A549 (cell line): ENCODE results near the gene POLR3G. TPM values are rescaled to one million over a fixed set of nuclear protein-coding genes. Genes with fewer than 3 reads are reported as not detected.
A peak's percentile ranks its signal among the peaks of the same experiment; 100 is the strongest.

Experiments
- ATAC-seq, 2 experiments: fragments of 200-7000 bp in 1 of 2; fragments of >200 bp in 1 of 2; cut with Nextera tagmentation in 1 of 2; cut with Tn5 transposase in 1 of 2; 3 replicates each; pipeline versions ENCODE4 v1.8.0 to v1.9.1; 2018 to 2020; ENCODE audit warnings: mild to moderate bottlenecking in 1 of 2, moderate library complexity in 1 of 2
- CTCF ChIA-PET: fragments of 300-600 bp; sonication (Branson Sonifier 250); formaldehyde crosslinking; extraction: SDS; loops from one replicate; lab custom pipeline; 2021; ENCODE audit warnings: antibody characterized with exemption, inconsistent platforms; lab: Yijun Ruan, JAX
- POLR2A ChIA-PET: fragments of 350-600 bp; formaldehyde crosslinking; extraction: SDS; loops from one replicate; lab custom pipeline; 2021; ENCODE audit warnings: antibody characterized with exemption, inconsistent platforms; lab: Yijun Ruan, JAX
- DNase-seq, 2 experiments: peaks; one replicate each; pipeline versions ENCODE4 v3.0.0 to v3.0.0-alpha.2; 2011 to 2016; ENCODE audit warnings: low read depth in 1 of 2, low spot score in 1 of 2
- FAIRE-seq: peaks from 2 replicates; lab custom pipeline; 2011; peaks lifted over from hg19 to GRCh38; lab: Jason Lieb, UNC
- H3K27ac ChIP-seq, 2 experiments: fragments of >200 bp; sonication (Bioruptor Twin); formaldehyde crosslinking; 3 replicates each; pipeline ENCODE4 v1.5.1; 2016 to 2017
- H3K4me1 ChIP-seq: fragments of >200 bp; sonication (Bioruptor Twin); formaldehyde crosslinking; 3 replicates; pipeline ENCODE4 v1.6.1; 2016
- H3K4me2 ChIP-seq: fragments of >200 bp; sonication (Bioruptor Twin); formaldehyde crosslinking; 3 replicates; pipeline ENCODE4 v1.6.1; 2016
- H3K4me3 ChIP-seq: fragments of >200 bp; sonication (Bioruptor Twin); formaldehyde crosslinking; 3 replicates; pipeline ENCODE4 v1.5.1; 2016
- H3K9me3 ChIP-seq: fragments of >200 bp; sonication (Bioruptor Twin); formaldehyde crosslinking; 3 replicates; pipeline ENCODE4 v1.6.1; 2016
- ATOH8 ChIP-seq: fragments of 250-450 bp; sonication (Bioruptor Pico); IDR thresholded peaks from 2 replicates; pipeline ENCODE4 v1.5.0; 2020; ENCODE audit warnings: low read depth, mild to moderate bottlenecking, moderate library complexity
- BCL3 ChIP-seq: fragments of >200 bp; sonication (Bioruptor Twin); formaldehyde crosslinking; IDR thresholded peaks from 3 replicates; pipeline ENCODE4 v1.6.1; 2016
- CBX2 ChIP-seq: fragments of 200-600 bp; sonication (generic); IDR thresholded peaks from 2 replicates; pipeline ENCODE4 v1.6.1; 2016; ENCODE audit warnings: low read depth, mild to moderate bottlenecking, borderline replicate concordance
- CBX8 ChIP-seq: fragments of 200-600 bp; sonication (generic); IDR thresholded peaks from 2 replicates; pipeline ENCODE4 v1.6.1; 2016
- CTCF ChIP-seq: fragments of >200 bp; sonication (Bioruptor Twin); formaldehyde crosslinking; IDR thresholded peaks from 3 replicates; pipeline ENCODE4 v1.5.1; 2016
- E2F6 ChIP-seq: IDR thresholded peaks from 2 replicates; pipeline ENCODE4 v1.6.1; 2012; ENCODE audit warnings: low read depth, borderline replicate concordance
- ESRRA ChIP-seq: fragments of 150-350 bp; IDR thresholded peaks from 2 replicates; pipeline ENCODE4 v1.6.1; 2014; ENCODE audit warnings: mild to moderate bottlenecking, low read length, borderline replicate concordance
- FOXS1 ChIP-seq: fragments of 250-450 bp; sonication (Bioruptor Pico); IDR thresholded peaks from 2 replicates; pipeline ENCODE4 v1.5.0; 2020; ENCODE audit warnings: mild to moderate bottlenecking, moderate library complexity
- HDAC2 ChIP-seq: fragments of 200-600 bp; sonication (generic); IDR thresholded peaks from 2 replicates; pipeline ENCODE4 v1.6.1; 2016
- HEYL ChIP-seq: fragments of 250-450 bp; sonication (Bioruptor Pico); IDR thresholded peaks from 2 replicates; pipeline ENCODE4 v1.8.0; 2021; ENCODE audit warnings: mild to moderate bottlenecking, moderate library complexity
- HMGXB4 ChIP-seq: fragments of 250-450 bp; sonication (Bioruptor Pico); IDR thresholded peaks from 2 replicates; pipeline ENCODE4 v1.5.0; 2021; ENCODE audit warnings: mild to moderate bottlenecking, moderate library complexity, borderline replicate concordance
- HOXB5 ChIP-seq: fragments of 250-450 bp; sonication (Bioruptor Pico); IDR thresholded peaks from 2 replicates; pipeline ENCODE4 v1.5.0; 2020; ENCODE audit warnings: mild to moderate bottlenecking, moderate library complexity
- JUN ChIP-seq, 2 experiments: fragments of >200 bp; sonication (Bioruptor Twin); formaldehyde crosslinking; IDR thresholded peaks; 2 replicates in 1 of 2; 3 replicates in 1 of 2; pipeline ENCODE4 v1.6.1; 2016 to 2017
- KDM1A ChIP-seq: fragments of 200-600 bp; sonication (generic); IDR thresholded peaks from 2 replicates; pipeline ENCODE4 v1.6.1; 2016; ENCODE audit warnings: low read depth, mild to moderate bottlenecking
- MAFK ChIP-seq: fragments of 450-650 bp; IDR thresholded peaks from 2 replicates; pipeline ENCODE4 v1.6.1; 2014; ENCODE audit not compliant: partially characterized antibody
- MAX ChIP-seq: IDR thresholded peaks from 2 replicates; pipeline ENCODE4 v1.6.1; 2012
- MYC ChIP-seq: IDR thresholded peaks from 2 replicates; pipeline ENCODE4 v1.6.1; 2012; ENCODE audit warnings: mild to moderate bottlenecking, inconsistent platforms, low read length, improper control_type of control experiment, borderline replicate concordance
- NFE2L2 ChIP-seq: fragments of 150-350 bp; conservative IDR thresholded peaks from 2 replicates; pipeline ENCODE4 v1.6.1; 2014; ENCODE audit warnings: low read length
- PHF8 ChIP-seq: fragments of 200-600 bp; sonication (generic); IDR thresholded peaks from 2 replicates; pipeline ENCODE4 v1.6.1; 2016; ENCODE audit warnings: low read depth, mild to moderate bottlenecking, antibody characterized with exemption, moderate library complexity, borderline replicate concordance
- RAD21 ChIP-seq, 2 experiments: fragments of >200 bp in 1 of 2; sonication (Bioruptor Twin) in 1 of 2; formaldehyde crosslinking in 1 of 2; IDR thresholded peaks in 1 of 2; conservative IDR thresholded peaks in 1 of 2; 2 replicates in 1 of 2; 3 replicates in 1 of 2; pipeline ENCODE4 v1.6.1; 2012 to 2018; ENCODE audit warnings: inconsistent platforms in 1 of 2
- RCOR1 ChIP-seq: fragments of 150-350 bp; IDR thresholded peaks from 2 replicates; pipeline ENCODE4 v1.6.1; 2014; ENCODE audit warnings: antibody characterized with exemption, low read length, low read depth
- RNF2 ChIP-seq: fragments of 200-600 bp; sonication (generic); IDR thresholded peaks from 2 replicates; pipeline ENCODE4 v1.6.1; 2016; ENCODE audit warnings: low read depth, mild to moderate bottlenecking, antibody characterized with exemption, moderate library complexity, borderline replicate concordance
- SREBF2 ChIP-seq: fragments of 450-650 bp; IDR thresholded peaks from 2 replicates; pipeline ENCODE4 v1.6.1; 2014; ENCODE audit warnings: mild to moderate bottlenecking, moderate library complexity
- USF2 ChIP-seq: fragments of 450-650 bp; IDR thresholded peaks from 2 replicates; pipeline ENCODE4 v1.6.1; 2014; ENCODE audit warnings: antibody characterized with exemption
- ZFP36 ChIP-seq: fragments of 450-650 bp; IDR thresholded peaks from 2 replicates; pipeline ENCODE4 v1.6.1; 2014; ENCODE audit warnings: borderline replicate concordance; ENCODE audit not compliant: partially characterized antibody
- WGBS: methylation state at CpG from one replicate; pipeline ENCODE4 v1.1.6; 2017; ENCODE audit errors: missing lambda C conversion rate; 5-methylcytosine and 5-hydroxymethylcytosine counted together
- polyA plus RNA-seq, 4 experiments: library from polyadenylated mRNA; depleted of rRNA in 3 of 4; stranded (reverse); fragments of >200 nt; fragmentation: RNase III in 1 of 4; extraction: RNeasy Plus Mini Kit Qiagen cat#74134 plus additional on column Dnase treatment in 1 of 4; gene quantifications; 2 replicates in 3 of 4; 3 replicates in 1 of 4; pipeline ENCODE4 v1.2.3, GENCODE V29; 2011 to 2017

Gene POLR3G
- polyA plus RNA-seq, 2 of the 4 experiments (the other 2 are of a cell fraction), result 11.7 to 22.6 TPM

GRCh38 chr5:90472783-90473395 is 1.8 kb upstream of the POLR3G start:
- ATAC-seq (no peak; a peak in 1 of 6 replicates), FAIRE-seq (no peak), DNase-seq (no peak)
- POLR2A ChIA-PET, result interaction anchor here (2.7 to 3.8 kb wide), 2 partner anchors 56 to 63 kb away, joined by 13 to 46 read pairs; partner anchors contain the start of genes CETN3 and LYSMD3
- CTCF ChIA-PET, result interaction anchor here (0.9 to 1.6 kb wide), 7 partner anchors 10 to 58 kb away, joined by 3 to 5 read pairs (median 4); partner anchors contain the start of gene LYSMD3
- H3K4me1 ChIP-seq, result peaks cover 13% of the 10 kb centered on the region
- H3K27ac ChIP-seq, result peak overlapping the region; percentile 92 to 94
- WGBS, result 46% methylated on average over 9 of the region's 9 CpGs
- peak overlapping the region; percentile 91 for H3K4me2 ChIP-seq
- H3K9me3 ChIP-seq, result no peaks in the 10 kb centered on the region
- TF ChIP-seq CTCF (no peak), ATOH8 (CRISPR knock-in tag) (no peak), KDM1A (no peak), BCL3 (no peak), MAFK (peak; percentile 96)
- H3K4me3 ChIP-seq, result peak overlapping the region; percentile 80

- ChIA-PET CTCF (interaction anchor here (0.9 to 1.7 kb wide), 11 partner anchors 7 to 63 kb away, joined by 3 to 5 read pairs (median 4); partner anchors contain the start of gene LYSMD3), POLR2A (interaction anchor here (0.8 to 3.8 kb wide), 9 partner anchors 8 to 910 kb away, joined by 3 to 46 read pairs (median 5); partner anchors contain the start of genes ARRDC3, CETN3 and LYSMD3)
- peak overlapping the region; percentile 80 for H3K4me3 ChIP-seq
- FAIRE-seq (no peak), ATAC-seq (peak; percentile 52 to 60), DNase-seq (peak; percentile 14 to 34)
- H3K27ac ChIP-seq, result peak overlapping the region; percentile 92 to 94
- no peaks in the 10 kb centered on the region for H3K9me3 ChIP-seq
- H3K4me2 ChIP-seq, result peak overlapping the region; percentile 91
- under 1% methylated on average over 27 of the region's 56 CpGs for WGBS
- TF ChIP-seq RAD21 (conservative IDR thresholded peaks at IDR 0.05 in 1 of 2, IDR thresholded peaks at IDR 0.05 in 1 of 2) (no peak), CBX8 (no peak), HEYL (CRISPR knock-in tag) (no peak), RCOR1 (no peak), SREBF2 (no peak), NFE2L2 (no peak), CBX2 (no peak), JUN (IDR thresholded peaks at IDR 0.05) (no peak), E2F6 (peak; percentile 94), HDAC2 (no peak), FOXS1 (no peak), PHF8 (0 out of 2 replicates have a peak, but pooled peaks have one; percentile 40), MYC (no peak; the same call in 1 of the 2 replicates), HOXB5 (CRISPR knock-in tag) (peak; percentile 54; the same call in 1 of the 2 replicates), MAFK (no peak), ESRRA (no peak), HMGXB4 (CRISPR knock-in tag) (no peak), RNF2 (peak; percentile 90; the same call in 1 of the 2 replicates), MAX (peak; percentile 98), USF2 (no peak), ZFP36 (no peak)
- H3K4me1 ChIP-seq, result peaks cover 13% of the 10 kb centered on the region
Measured at GRCh38 chr5:90473396-90474234, 1.0 kb upstream of the POLR3G start.
